GM19463 (cell line): Measurements from ENCODE around the gene ABCA7.

ENCODE experiments used
- ATAC-seq: cut with Tn5 transposase; IDR thresholded peaks from one replicate; pipeline ENCODE4 v1.9.1; 2021; ENCODE audit warnings: mild to moderate bottlenecking, moderate library complexity; ENCODE audit not compliant: unreplicated experiment

The ABCA7 gene

DNA sequence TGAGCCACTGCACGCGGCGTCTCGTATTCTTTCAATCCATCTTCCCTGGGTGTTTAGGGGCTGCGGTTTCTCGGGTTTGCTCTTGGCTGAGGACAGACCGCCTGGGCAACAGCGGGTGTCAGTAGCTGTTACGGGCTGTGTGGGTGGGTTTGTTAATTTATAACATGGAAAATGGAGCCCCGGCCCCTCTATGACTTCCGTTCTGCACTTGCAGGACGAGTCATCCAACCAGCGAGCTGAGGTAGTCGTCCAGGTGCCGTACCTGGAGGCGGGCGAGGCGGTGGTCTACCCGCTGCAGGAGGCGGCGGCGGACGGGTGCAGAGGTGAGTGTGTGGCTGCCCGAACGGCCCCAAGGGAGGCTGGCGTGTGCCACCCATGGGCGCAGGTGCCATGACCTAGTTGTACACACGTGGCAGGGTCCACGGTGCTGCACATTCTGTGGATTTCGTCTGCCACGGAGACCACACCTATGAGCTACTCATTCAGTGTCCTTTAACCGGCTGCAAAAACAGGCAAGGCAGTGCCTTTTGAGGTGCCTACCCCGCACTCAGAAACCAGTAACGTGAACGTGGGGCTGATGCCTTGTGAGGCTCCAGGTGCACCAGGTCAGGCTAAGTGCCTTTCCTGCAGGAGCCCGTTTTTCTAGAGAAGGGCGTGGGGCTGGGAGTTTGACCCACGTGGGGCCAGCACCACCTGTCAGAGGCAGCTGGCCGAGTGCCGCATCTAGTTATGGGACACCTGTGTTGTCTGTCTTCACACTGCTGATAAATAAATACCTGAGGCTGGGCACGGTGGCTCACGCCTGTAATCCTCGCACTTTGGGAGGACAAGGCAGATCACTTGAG is 44.3 kb downstream of the ABCA7 start:
- no peak for ATAC-seq

GRCh38 chr19:1085053-1085658 is 45.2 kb downstream of the ABCA7 start:
- no peak for ATAC-seq

GRCh38 chr19:1085676-1086442 is 46.0 kb downstream of the ABCA7 start:
- ATAC-seq: no peak

- no peak for ATAC-seq
Observed at GRCh38 chr19:1086613-1087012, 46.7 kb downstream of the ABCA7 start.

- no peak for ATAC-seq
Observed at GRCh38 chr19:1087813-1088415, 48.0 kb downstream of the ABCA7 start.

DNA sequence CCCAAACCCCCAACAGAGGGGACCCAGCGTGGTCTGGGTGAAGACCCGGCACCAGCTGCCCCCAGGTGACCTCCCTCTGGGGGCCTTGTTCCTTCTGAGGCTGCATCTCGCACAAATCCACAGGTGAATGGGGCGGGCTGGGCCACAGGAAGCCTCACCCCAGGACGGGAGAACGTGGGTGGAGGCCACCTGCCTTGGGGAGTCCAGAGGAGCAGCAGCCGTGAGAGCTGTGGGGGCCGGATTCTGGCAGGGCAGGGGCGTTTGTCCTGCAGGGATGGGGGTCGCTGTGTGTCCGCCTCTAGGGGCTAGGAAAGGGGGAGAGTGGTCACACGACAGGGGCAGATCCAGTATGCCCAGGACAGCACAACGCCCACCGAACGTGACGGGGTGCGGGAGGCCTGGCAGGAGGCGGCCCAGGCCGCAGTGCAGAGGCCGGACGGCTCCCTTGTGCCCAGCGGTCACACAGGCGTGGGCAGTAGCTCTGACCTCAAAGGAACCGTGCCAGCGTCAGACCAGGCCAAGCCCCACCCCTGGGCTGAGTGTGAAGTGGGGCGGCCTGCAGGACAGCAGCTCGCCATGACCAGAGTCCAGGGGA is 48.6 kb downstream of the ABCA7 start:
- no peak for ATAC-seq

GRCh38 chr19:1089126-1089771 is 49.3 kb downstream of the ABCA7 start:
- ATAC-seq: no peak

GRCh38 chr19:1089891-1090290 is 50.0 kb downstream of the ABCA7 start:
- no peak for ATAC-seq

GRCh38 chr19:1090731-1091543 is 51.0 kb downstream of the ABCA7 start:
- no peak for ATAC-seq

DNA sequence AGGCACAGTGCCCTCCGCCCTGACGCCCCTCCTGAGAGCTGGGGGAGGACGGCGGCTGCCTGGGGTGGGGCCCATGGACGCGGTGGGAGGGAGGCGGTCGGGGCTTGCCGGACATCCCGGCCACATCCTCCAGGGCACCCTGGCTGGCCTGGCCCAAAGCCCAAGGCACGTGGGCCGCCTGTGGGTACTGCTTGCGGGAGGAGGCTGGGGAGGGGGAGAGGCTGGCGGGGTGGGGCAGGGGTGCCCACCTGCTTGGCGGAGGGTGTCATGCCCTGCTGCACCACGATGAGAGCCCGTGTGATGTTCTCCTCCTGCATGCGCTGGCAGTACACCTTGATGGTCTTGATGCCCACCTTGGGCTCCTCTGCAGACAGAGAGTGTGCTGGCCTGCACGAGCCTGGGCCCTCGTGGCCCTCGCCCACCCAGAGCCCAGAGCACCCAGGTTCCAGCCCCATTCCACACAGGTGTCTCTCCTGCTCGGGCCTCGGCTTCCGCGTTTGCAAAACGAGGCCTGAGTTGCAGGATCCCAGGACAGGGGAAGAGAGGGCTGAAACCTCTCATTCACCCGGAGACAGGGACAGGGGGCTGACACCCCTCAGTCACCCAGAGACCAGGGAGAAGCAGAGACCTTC is 51.8 kb downstream of the ABCA7 start:
- ATAC-seq: no peak

DNA sequence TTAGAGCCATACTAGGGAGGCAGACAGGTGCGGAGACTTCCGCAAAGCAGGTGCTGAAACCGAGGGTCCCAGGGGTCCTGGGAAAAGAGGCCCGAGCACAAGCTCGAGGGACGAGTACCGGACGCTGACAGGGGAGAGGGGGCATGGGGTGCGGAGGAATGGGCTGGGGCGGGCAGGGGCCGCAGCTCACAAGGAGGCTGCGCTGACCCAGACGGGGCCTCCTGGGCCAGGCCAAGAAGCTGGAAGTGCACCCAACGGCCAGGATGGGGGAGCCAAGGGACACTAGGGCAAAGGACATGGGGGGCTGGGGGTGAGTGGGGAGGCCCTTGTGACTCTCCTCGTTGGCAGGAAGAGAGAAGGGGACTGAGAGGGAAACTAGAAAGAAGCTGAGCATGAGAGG is 53.4 kb downstream of the ABCA7 start:
- ATAC-seq: no peak

DNA sequence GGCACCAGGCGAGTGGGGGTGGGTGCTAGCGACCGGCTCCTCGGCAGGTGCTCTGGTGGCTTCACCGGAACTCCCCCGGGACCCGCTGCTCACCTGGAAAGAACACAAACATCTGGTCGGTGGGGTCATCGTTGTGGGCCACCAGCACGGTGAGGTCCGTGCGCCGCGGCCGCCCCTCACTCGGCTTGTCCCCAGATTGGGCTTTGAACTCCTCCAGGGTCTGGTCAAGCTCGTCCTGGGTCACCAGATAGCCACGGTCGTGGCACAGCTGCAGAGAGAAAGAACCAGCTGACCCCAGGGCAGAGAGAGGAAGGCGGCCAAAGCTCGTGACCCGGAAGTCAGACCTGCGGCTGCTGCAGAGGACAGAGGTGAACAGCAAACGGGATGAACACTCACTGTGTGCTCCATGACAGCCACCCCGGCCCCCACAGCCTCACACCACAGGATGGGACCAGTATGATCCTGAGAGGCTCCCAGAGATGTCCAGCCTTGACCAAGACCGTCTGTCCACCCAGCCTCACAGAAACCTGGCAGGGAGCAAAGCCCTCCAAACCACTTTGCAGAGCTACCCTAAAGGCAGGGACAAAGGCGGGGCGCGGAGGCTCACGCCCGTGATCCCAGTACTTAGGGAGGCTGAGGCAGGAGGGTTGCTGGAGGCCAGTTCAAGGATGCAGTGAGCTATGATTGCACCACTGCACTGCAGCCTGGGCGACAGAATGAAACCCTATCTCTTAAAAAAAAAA is 54.1 kb downstream of the ABCA7 start:
- ATAC-seq: no peak

GRCh38 chr19:1094655-1094977 is 54.7 kb downstream of the ABCA7 start:
- no peak for ATAC-seq

GRCh38 chr19:1094978-1095701 is 55.2 kb downstream of the ABCA7 start, which contains the start of gene POLR2E:
POLR2E (minus strand) TSS chr19:1095375; CDS start chr19:1095315, 60 bp downstream.
- ATAC-seq: peak; percentile 84

DNA sequence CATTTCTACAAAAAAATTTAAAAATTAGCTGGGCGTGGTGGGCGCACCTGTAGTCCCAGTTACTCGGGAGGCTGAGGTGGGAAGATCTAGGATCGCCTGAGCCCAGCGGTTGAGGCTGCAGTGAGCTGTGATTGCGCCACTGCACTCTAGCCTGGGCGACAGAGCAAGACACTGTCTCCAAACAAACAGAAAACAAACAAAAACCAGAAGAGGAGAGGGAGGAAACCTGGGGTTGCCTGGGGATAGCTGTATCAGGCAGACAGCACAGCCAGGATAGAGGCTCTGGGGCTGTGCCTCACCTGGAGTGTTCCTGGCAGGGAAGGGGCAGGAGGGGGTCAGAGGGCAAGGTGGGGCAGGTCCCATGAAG is 57.9 kb downstream of the ABCA7 start:
- no peak for ATAC-seq

DNA sequence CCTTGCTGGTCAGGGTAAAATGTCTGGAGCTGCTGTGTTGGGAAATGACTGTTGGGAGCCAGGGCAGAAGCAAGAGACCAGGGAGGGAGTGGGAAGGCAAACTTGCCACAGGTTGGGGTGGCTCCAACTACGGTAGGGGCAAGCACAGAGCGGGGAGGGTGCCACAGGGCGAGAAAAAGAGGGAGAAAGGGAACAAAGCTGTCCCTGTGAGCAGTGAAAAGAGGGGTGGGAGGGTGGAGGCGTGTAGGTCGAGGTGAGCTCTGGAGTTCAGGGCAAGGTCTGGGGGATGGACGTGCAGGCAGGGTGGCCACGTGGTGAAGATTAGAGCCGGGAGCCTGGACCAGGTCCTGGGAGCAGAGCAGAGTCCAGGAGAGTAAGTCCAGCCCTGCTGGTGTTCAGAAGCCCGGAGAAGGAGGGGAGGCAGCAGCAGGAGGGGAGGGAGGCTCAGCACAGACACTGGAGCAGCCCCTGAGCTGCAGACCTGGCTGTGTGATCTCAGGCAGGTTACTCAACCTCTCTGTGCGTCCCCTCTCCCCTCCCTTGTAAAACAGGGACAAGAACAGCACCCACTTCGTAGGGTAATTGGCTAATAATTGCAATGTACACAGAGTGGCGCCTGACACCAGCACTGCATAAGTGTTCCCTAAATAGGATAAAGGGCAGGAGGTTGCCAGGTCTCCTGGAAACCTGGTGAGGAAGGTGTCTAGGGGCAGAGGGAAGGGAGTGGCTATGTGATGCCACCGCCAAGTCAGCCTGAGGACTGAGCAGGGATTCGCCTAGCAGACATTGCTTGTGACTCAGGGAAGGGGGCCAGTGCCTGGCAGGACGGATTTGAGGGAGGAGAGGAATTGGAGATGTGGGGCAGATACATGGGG is 58.5 kb downstream of the ABCA7 start:
- ATAC-seq: no peak

- ATAC-seq: no peak
Observed at GRCh38 chr19:1101337-1101698, 61.4 kb downstream of the ABCA7 start.
